Skeletal muscle tissue (tissue), 4 donors: ENCODE data around the gene DSG3. TPM values are rescaled to one million over a fixed set of nuclear protein-coding genes. Genes with fewer than 3 reads are reported as not detected.

Experiments
- H3K27ac ChIP-seq: one replicate; pipeline ENCODE4 v1.7.0; 2013; ENCODE audit warnings: mild to moderate bottlenecking, low read depth, low read length, inconsistent platforms
- H3K27me3 ChIP-seq, 3 donors: one replicate each; pipeline ENCODE4 v1.7.0; 2013; ENCODE audit warnings: low read length in 3 of 3; ENCODE audit not compliant: control insufficient read depth in 3 of 3, insufficient read depth in 3 of 3
- H3K36me3 ChIP-seq, 3 donors: one replicate each; pipeline ENCODE4 v1.7.0; 2013; ENCODE audit warnings: low read length in 3 of 3; ENCODE audit not compliant: control insufficient read depth in 3 of 3, insufficient read depth in 3 of 3
- H3K4me1 ChIP-seq, 3 donors: one replicate each; pipeline ENCODE4 v1.7.0; 2013; ENCODE audit warnings: low read length in 3 of 3, mild to moderate bottlenecking in 3 of 3; ENCODE audit not compliant: control insufficient read depth in 3 of 3, insufficient read depth in 3 of 3
- H3K4me3 ChIP-seq, 3 donors: one replicate each; pipeline ENCODE4 v1.7.0; 2013; ENCODE audit warnings: low read length in 3 of 3
- H3K9ac ChIP-seq, 3 donors: one replicate each; pipeline ENCODE4 v1.7.0; 2013; ENCODE audit warnings: low read length in 3 of 3, mild to moderate bottlenecking in 3 of 3, moderate library complexity in 2 of 3, low read depth in 1 of 3
- H3K9me3 ChIP-seq, 3 donors: one replicate each; pipeline ENCODE4 v1.7.0; 2013; ENCODE audit warnings: low read length in 3 of 3; ENCODE audit not compliant: control insufficient read depth in 3 of 3
- total RNA-seq: library from RNA; depleted of rRNA; stranded (reverse); fragments of >200 nt; gene quantifications from one replicate; pipeline ENCODE4 v1.2.3, GENCODE V29; 2014
- donor health status: Osteomylitis.

DSG3 gene
- total RNA-seq, 1 donor from 2014 or later = not detected

DNA sequence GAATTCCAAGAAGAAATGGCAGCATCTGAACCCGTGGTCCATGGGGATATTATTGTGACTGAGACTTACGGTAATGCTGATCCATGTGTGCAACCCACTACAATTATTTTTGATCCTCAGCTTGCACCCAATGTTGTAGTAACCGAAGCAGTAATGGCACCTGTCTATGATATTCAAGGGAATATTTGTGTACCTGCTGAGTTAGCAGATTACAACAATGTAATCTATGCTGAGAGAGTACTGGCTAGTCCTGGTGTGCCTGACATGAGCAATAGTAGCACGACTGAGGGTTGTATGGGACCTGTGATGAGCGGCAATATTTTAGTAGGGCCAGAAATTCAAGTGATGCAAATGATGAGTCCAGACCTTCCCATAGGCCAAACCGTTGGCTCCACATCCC is 34.4 kb upstream of the DSG3 start:
- Histone ChIP-seq H3K9me3 (no peaks in the 10 kb centered on the region), H3K4me3 (no peak overlapping the region), H3K9ac (no peak overlapping the region), H3K36me3 (no peaks in the 10 kb centered on the region), H3K27ac (no peak overlapping the region), H3K4me1 (no peaks in the 10 kb centered on the region), H3K27me3 (peaks cover 0 to 3% (median 0%) of the 10 kb centered on the region in 3 donors)

DNA sequence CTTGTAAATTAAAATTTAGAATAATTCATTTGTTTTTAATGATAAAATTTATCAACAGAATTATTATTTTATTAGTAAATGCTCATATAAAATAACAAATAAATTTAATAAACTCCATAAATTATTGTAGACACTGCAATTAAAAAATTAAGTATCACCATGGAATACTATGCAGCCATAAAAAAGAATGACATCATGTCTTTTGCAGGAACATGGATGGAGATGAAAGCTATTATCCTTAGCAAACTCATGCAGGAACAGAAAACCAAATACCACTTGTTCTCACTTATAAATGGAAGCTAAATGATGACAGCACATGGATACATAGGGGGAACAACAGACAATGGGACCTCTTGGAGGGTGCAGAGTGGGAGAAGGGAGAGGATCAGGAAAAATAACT is 29.7 kb upstream of the DSG3 start:
- Histone ChIP-seq H3K4me3 (no peak overlapping the region), H3K27me3 (no peaks in the 10 kb centered on the region), H3K27ac (no peak overlapping the region), H3K9ac (no peak overlapping the region), H3K36me3 (no peaks in the 10 kb centered on the region), H3K4me1 (no peaks in the 10 kb centered on the region), H3K9me3 (peaks cover 0 to 3% (median 0%) of the 10 kb centered on the region in 3 donors)

DNA sequence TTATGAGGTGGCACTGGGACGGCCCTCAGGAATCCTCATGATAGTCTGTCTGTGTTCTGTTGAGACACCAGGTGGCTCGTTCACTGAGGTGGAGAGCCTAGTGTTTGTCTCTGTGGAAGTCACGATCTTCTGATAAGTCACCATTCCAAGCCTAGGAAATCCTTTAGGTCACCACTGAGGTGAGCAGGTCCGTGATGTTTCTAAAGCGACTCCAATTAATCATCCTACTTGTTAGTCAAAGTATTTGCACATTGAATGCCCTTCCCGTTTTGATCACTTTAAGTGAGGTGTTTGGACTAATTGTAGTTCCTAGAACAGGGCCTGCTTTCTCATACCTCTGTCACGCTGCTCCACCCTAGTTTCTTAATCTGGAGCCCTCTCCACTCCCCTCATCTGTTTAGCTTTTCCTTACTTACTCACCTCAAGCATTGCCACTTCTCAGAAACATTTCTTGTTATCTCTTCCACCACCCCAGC is 28.0 kb upstream of the DSG3 start:
- H3K4me1 ChIP-seq = no peaks in the 10 kb centered on the region
- H3K4me3 ChIP-seq = no peak overlapping the region
- no peaks in the 10 kb centered on the region for H3K36me3 ChIP-seq

DNA sequence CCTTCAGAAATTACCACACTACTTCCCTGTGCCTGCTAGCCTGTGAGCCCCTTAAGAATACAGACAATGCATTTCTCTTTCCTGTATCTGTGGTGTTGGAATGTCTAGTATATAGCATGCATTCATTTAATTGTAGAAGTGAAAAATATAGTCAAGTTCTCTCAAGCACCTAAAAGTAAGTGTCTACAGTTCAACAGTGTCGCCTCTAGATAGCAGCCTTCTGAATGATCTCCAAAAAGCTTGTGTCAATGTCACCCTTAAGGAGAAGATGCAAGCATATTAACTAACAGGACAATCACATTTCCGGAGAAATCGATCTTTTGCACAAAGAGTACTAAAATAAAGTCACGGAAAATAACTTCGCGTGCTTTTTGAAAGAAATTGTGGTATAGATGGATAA is 27.5 kb upstream of the DSG3 start:
- H3K27ac ChIP-seq = no peak overlapping the region
- no peaks in the 10 kb centered on the region for H3K27me3 ChIP-seq
- no peak overlapping the region for H3K9ac ChIP-seq
- H3K4me3 ChIP-seq = no peak overlapping the region
- H3K4me1 ChIP-seq = no peaks in the 10 kb centered on the region
- peaks cover 0 to 3% (median 0%) of the 10 kb centered on the region in 3 donors for H3K9me3 ChIP-seq
- H3K36me3 ChIP-seq = no peaks in the 10 kb centered on the region

More for the DNA sequence above, 28.0 kb upstream of the DSG3 start:
- Histone ChIP-seq H3K27me3 (no peaks in the 10 kb centered on the region), H3K27ac (no peak overlapping the region), H3K9ac (no peak overlapping the region), H3K9me3 (peaks cover 0 to 3% (median 0%) of the 10 kb centered on the region in 3 donors)

DNA sequence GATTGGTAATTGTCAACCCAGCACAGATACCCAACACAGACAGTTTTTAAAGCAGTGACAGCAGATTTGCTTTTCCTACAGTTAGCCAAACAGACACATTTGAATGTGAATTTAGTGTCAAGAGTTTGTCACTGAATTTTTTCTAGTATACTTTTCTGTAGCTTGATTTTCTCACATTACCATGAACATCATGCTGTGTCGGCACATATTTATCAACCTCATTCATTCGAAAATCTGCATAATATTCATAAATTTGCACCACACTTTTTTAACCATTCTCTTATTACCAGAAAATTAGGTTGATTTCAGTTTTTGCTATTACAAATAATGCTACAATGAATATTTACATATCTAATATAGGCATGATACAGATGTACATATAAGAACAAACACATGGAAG is 27.0 kb upstream of the DSG3 start:
- Histone ChIP-seq H3K27me3 (no peaks in the 10 kb centered on the region), H3K9ac (no peak overlapping the region), H3K27ac (no peak overlapping the region), H3K9me3 (peaks cover 0 to 3% (median 0%) of the 10 kb centered on the region in 3 donors), H3K36me3 (no peaks in the 10 kb centered on the region), H3K4me1 (no peaks in the 10 kb centered on the region), H3K4me3 (no peak overlapping the region)

DNA sequence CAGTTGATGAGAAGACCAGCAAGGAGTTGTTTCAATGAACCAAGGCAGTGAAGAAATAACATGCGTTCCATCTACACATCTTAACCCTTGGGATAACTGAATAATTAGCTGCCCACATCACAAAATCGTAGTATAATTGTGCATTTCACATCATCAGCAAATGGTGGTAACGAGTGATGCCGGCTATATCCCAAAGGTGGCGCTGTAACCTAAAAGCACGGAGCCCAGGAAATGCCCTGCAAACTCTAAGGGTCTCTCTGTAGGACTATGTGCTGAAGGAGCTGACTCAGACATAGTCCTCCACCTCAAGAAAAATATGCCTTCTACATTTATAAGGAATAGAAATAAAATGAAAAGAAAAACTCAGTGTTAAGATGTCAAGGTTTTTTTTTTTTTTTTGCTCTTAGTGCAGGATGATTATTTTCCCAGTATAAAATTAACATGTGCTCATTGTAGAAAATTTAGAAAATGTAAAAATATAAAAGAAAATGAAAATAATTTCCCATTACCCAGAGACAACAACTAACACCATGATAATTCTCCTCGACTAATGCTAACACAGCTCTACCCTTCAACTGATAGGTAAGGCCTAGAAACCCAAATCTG is 23.1 kb upstream of the DSG3 start:
- Histone ChIP-seq H3K9me3 (peaks cover 0 to 3% (median 0%) of the 10 kb centered on the region in 3 donors), H3K9ac (no peak overlapping the region), H3K27me3 (no peaks in the 10 kb centered on the region), H3K4me3 (no peak overlapping the region), H3K36me3 (no peaks in the 10 kb centered on the region), H3K27ac (no peak overlapping the region), H3K4me1 (no peaks in the 10 kb centered on the region)

DNA sequence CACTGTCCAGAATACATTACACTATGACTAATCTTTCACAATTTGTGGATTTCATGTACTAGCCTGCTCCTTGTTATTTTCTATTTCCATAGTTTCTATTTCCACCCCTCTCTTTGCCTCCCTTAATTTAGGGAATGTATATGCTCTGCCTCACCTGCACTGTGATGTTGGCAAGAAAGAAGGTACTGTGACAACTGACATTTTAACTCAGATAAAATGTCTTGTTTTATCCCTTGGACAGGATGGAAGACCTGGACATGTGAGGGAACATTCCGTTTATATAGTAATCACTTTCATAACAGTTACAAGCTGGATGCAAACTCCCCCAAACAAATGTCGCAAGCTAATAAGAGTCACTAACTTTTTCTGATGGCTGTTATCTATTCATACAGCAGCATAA is 21.5 kb upstream of the DSG3 start:
- Histone ChIP-seq H3K9ac (no peak overlapping the region), H3K36me3 (no peaks in the 10 kb centered on the region), H3K9me3 (peaks cover 0 to 3% (median 0%) of the 10 kb centered on the region in 3 donors), H3K4me1 (no peaks in the 10 kb centered on the region), H3K27me3 (no peaks in the 10 kb centered on the region), H3K27ac (no peak overlapping the region), H3K4me3 (no peak overlapping the region)

DNA sequence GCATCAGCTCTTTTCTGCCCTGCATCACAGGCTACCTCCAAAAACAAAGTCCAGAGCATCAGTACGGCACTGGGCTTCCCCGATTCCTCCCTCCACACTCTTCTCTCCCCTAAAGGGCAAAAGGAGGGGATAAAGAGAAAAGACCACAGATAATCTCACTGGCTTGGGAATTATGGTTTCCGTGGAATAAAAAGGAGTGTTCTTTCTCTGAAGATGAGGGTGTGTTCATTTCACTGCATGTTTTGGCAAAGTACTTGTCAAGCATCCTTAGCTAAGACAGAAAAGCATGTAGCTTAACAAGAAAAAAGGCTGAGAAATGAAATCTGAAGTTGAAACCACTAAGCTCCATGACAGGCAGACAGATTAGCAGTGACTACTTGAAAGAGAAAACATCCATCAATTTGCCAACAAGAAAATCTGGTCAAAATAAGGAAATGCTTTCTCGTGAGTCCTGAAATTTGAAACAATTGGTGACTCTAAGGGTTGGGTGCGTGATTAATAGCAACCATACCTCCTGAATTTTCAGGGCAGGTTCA is 20.6 kb upstream of the DSG3 start:
- H3K4me3 ChIP-seq = no peak overlapping the region

DNA sequence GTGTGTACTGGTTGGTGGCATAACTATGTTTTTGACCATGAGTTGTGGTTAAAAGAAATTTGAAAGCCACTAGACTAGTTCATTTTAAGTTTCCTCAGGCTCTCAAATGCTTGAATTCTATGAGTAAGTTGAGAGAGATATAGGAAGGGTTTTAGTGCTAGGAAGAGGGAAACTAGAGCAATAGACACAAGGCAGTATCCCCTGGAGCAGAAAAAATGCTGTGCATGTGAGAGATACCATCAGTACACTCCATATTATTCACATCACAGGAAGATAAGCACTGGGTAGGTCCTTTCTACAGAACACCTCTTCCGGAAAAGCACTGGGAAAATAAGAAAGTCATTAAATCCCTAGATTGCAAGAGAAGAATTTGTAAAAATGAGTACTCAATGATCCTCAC is 19.3 kb upstream of the DSG3 start:
- no peaks in the 10 kb centered on the region for H3K36me3 ChIP-seq
- no peaks in the 10 kb centered on the region for H3K4me1 ChIP-seq
- no peak overlapping the region for H3K9ac ChIP-seq
- H3K27me3 ChIP-seq = no peaks in the 10 kb centered on the region
- H3K27ac ChIP-seq = no peak overlapping the region
- H3K4me3 ChIP-seq = no peak overlapping the region
- H3K9me3 ChIP-seq = no peaks in the 10 kb centered on the region

More for the DNA sequence above, 20.6 kb upstream of the DSG3 start:
- Histone ChIP-seq H3K9me3 (peaks cover 0 to 3% (median 0%) of the 10 kb centered on the region in 3 donors), H3K27me3 (no peaks in the 10 kb centered on the region), H3K4me1 (no peaks in the 10 kb centered on the region), H3K9ac (no peak overlapping the region), H3K36me3 (no peaks in the 10 kb centered on the region), H3K27ac (no peak overlapping the region)

DNA sequence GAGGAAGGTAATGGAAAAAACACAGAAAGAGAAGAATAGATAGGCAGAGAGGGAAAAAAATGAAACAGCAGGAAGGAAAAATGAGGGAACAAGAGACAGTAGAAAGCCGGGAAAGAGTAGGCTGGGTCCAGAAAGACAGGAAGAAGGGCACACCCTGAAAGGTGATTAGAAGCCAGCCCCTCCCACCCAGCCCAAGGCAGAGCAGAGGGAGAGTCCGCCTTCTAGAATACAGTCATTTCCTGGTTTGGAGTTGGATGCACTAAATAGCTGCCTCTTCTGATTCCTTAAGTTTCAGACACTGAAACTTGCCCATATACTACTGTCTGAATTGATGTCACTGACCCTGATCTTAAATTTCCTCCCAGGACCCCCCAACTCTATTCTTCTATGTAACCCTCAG is 17.9 kb upstream of the DSG3 start:
- Histone ChIP-seq H3K4me1 (no peaks in the 10 kb centered on the region), H3K27ac (no peak overlapping the region)

More for the DNA sequence above, 17.9 kb upstream of the DSG3 start:
- Histone ChIP-seq H3K9me3 (no peaks in the 10 kb centered on the region), H3K4me3 (no peak overlapping the region), H3K36me3 (no peaks in the 10 kb centered on the region), H3K27me3 (no peaks in the 10 kb centered on the region), H3K9ac (no peak overlapping the region)
